ENCODE measurements around the gene RAB8A.
A peak's percentile ranks its signal among the peaks of the same experiment; 100 is the strongest.

Gene RAB8A
- 86.3 to 154 (median 121) reads per million in 17 experiments for total RNA-seq

DNA sequence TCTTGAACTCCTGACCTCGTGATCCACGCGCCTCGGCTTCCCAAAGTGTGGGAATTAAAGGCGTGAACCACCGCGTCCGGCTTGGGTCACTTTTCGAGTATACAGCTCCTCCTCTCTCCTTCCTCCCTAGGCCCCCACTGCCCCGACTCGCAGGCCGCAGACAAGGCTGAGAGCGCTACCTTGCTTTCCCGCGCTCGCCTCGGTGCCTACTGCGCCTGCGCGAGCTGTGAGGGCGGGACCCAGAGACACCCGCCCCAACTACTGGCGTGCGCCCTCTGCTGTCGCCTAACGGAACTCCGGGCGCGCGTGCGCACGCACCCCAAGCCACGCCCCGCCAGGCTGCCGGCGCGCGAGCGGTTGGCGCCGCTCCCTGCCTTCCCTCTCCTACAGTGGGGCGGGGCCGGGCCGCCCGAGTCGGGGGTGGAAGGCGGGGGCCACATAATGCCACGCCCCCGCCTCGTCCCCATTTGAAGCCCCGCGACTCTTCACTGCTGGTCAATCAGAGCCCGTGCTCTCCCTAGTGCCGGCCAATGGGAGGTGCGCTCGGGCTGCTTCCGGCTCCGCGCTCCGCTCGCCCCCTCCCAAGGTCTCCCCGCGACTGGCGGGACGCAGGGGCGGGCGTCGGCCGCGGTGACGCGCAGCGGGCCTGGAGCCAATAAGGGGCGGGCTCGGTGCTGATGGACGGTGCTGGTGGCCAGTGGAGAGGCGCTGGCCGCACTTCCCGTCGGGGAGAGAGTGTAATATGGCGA is at the start of gene RAB8A:
Gene RAB8A, plus strand, starts transcription at position 730 of the 749 bp plus-strand sequence. Its CDS starts 13 bp downstream, at position 743.
- peak; percentile 100 for DNase-seq

DNA sequence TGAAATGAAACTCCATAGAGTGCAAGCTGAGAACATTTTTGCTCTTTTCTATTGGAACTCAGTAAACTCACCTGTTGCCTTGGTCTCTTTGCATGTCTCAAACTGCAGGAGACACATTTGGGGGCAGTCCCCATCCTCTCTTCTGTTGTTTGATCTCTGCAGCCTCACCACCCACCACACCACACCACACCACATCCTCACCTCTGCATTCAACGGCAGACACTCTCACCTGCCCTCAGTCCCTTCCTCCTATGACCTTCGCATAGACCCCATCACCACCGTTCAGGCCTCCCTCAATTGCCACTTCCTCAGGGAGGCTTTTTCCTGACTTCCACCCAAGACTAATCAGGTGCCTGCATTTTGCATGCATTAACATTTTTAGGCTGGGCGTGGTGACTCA is 49.7 kb upstream of the RAB8A start:
- no peak for DNase-seq

DNA sequence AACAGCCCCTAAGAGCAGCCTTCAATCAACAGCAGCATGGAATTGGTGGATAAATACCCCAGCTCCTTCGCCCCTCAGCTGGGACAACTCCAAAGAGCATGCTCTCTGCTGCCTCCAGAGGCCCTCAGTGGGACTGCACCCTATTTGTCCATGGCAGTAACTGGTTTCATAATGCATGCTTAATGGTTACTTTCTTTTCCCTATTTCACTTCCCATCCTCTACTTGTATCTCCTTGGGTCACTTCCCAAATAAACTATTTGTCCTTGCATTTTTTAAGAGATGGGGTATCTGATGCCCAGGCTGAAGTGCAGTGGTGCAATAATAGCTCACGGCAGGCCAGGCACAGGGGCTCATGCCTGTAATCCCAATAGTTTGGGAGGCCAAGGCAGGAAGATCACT is 48.9 kb upstream of the RAB8A start:
- DNase-seq = peak; percentile 85 to 90 (median 90)

DNA sequence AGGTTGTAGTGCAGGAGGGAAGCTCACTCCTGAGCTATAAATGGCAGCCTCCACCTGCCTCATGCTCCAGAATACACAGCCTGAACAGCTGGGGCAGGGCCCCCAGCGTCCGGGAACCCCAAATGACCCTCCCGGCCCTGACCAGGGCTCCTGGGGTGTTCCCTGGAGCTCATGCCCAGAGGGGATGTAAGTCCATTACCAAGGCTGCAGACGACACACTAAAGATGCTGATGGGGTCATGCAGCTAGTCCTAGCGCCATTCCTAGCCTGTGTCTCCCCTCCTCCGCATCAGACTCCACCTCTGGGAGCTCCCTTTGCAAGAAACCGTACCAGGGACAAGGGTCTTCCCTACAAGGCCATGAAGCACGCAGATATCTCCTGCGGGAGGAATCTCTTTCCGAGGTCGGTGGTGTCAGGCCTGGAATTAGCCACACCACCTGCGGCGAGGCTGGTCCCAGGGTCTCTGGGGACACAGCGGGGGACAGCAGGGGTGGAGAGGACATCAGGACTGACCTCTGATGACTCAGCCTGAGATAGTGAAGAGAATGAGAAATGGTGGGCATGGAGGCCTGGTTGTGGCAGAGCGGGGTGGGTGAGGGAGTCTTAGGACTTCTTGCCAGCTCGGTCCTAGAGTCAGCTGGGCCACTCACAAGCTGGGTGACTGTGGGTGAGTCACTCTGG is 47.3 kb upstream of the RAB8A start:
- DNase-seq = peak in 3 of 4 experiments; percentile 26 to 48 (median 45)

DNA sequence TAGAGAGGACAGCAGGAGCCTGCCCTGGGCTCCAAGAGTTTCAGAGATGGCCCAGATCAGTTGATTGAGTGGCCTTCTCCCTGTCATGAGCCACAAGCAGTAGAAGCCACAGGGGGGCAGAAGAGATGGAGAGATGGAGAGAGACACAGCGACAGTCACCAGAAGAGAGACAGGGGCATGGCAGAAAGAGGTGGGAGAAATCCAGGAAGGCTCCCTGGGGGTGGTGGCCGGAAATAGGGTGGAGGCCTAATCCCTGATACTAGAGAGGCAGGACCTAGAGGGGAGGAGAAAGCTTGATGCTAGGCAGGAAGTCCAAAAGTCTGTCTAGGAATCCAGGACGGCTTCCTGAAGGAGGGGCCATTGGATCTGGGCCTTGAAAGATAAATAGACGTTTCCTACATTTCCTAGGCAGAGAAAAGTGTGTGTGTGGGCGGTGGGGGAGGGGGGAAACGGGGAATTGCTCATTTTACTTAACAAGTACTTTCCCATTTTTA is 45.0 kb upstream of the RAB8A start:
- DNase-seq = peak; percentile 54 to 74 (median 70)

DNA sequence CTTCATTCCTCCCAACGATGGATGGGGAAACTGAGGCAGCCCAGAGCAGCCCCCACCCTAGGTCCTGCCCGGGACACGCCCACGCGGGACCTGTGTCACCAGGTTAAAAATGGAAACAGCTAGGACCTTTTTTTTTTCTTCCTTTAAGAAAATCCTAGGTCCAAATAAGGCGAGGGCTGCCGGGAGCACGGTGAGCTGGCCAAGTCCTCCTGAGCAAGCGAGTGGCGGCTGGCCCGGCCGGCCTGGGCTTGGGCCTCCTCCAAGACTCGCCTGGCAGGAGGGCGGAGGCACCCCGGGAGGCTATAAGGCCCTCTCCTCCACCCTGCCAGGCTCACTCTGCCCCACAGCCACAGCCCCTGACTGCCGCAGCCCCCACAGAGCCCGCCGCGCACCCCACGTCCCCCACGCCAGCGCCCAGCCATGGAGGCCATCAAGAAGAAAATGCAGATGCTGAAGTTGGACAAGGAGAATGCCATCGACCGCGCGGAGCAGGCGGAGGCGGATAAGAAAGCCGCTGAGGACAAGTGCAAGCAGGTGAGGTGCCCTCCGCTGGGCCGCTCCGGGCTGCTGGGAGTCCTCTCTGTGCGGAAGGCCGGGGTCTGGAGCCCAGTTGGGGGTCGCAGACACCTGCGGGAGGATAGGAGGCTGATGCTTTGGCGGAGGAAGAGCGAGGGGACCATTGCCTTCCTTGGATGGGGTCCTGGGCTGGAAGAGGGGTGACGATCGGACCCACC is 44.3 kb upstream of the RAB8A start:
- DNase-seq = peak in 1 of 4 experiments; percentile 10

DNA sequence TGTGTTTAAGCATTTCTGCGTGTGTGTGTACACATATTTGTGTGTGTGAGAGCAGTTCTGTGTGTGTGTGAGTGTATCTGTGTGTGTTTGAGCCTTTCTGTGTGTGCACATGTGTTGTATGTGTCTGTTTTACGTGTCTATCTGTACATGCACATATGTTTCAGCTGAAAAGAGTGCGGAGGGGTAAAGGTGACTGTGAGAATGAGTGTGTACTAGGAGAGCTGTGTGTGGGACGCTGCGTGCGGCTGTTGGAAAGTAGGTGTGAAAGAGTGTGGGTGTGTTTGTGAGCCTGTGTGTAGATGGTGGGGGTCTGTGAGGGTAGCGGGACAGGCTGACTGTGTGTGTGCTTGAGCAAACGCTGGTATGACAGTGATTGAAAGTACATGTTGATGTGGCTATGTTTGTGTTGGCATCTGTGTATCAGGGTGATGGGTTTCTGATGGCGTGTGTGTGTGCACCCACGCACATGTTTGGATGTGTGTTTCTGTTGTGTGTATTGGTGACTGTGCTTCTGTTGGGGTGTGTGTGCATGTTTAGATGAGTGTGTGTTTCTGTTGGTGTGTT is 42.9 kb upstream of the RAB8A start:
- DNase-seq = no peak

DNA sequence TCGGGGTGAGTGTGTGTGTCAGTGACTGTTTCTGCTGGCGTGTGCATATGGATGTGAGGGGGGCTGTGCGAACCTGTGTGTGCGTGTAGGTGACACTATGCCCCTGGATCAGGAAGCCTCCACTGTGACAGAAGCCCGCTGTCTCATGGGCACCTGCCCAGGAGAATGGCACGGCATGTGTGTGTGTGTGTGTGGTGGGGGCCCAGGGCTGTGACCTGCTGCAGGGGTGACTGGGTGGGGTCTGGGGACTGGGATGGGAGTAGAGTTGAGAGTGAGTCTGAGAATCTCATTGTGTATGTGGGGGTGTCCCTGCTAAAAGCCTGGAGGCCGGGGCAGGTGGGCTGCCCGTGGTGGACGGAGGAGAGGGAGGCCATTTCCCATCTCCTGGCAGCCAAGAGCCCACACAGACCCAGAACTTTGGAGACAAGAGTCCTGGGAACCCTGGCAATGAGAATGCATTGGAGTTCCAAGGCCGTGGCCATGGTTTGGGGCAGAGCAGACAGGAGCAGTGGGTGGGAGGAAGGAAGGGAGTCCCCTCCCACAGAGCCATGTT is 41.8 kb upstream of the RAB8A start:
- no peak for DNase-seq

DNA sequence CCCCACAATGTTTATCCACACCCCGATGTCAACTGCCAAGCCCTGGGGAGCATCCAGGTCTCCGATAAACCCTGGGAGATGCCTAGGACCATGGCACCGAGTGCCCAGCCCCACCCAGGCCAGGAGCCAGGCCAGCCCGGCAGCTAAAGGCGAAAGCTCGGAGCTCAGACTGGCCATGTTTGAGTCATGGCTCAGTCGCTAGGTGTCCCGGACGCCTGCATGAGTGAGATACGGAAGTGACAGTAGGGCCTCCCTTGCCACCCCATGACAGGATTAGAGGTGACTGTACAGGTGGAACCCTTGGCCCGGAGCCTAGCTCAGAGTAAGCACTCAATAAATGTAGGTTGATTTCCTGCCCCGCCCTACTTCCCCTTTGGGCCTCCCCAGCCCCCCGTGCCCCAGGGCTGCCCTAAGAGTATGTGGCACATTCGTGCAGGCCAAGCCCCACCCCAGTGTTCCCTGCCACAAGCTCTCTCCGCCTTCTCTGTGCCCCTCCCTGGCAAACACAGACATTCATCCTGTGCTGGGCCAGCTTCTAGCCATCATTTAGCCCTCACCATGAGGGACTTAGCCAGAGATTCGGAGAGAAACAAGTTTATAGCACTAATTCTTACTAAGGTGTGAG is 41.2 kb upstream of the RAB8A start:
- peak; percentile 54 to 75 (median 66) for DNase-seq

DNA sequence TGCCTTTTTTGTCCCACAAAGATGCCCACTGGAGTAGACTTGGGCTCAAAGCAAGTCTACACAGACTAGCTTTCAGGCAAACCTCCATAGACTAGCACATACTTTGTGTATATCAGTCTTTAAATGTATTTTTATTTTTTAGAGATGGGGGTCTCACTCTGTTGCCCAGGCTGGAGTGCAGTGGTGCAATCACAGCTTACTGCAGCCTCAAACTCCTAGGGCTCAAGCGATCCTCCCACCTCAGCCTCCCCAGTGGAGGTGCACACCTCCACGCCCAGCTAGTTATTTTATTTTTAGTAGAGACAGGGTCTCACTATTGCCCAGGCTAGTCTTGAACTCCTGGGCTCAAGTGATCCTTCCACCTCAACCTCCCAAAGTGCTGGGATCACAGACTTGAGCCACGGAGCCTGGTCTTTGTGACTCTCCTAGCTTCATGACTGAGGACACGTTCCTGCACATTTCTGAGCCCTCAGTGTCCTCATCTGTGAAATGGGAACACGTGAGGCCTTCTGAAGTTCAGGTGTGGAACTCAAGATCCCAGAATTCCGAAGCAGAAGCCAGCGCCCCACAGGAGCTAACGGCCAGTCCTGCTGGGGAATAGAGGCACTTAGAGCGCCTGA is 40.5 kb upstream of the RAB8A start:
- DNase-seq = no peak

DNA sequence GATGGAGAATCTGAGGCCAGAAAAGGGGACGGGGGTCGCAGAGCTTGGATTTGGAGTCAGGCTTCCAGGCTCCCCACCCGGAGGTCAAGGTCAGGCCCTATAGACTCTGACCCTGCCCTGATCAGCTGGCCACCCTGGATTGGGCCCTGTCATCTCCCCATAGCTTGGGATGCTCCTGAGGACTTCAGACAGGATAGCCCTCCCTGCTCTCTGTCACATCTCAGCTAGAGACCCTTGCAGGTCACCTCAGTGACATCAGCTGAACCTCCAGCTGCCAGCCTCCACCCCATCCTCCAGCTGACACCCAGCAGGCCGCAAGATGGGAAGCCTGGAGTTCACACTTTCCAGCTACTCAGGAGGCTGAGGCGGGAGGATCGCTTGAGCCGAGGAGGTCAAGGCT is 38.2 kb upstream of the RAB8A start:
- no peak for DNase-seq

DNA sequence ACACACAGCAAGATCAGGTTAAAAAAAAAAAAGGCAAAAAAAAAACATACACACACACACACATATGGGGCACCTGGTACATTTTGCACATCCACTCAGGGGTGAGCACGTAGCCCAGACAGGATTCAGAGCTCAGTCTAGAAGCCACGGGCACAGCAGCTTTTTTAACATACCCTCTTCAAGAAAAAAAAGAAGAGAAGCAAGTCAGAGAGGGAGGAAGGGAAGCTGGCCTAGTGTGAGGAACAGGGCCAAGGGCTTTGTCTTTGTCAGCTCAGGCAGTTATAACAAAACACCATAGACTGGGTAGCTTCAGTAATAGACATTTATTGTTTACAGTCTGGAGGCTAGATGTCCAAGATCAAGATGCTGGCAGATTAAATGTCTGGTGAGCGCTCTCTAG is 37.7 kb upstream of the RAB8A start:
- peak in 3 of 4 experiments; percentile 48 to 56 (median 49) for DNase-seq

DNA sequence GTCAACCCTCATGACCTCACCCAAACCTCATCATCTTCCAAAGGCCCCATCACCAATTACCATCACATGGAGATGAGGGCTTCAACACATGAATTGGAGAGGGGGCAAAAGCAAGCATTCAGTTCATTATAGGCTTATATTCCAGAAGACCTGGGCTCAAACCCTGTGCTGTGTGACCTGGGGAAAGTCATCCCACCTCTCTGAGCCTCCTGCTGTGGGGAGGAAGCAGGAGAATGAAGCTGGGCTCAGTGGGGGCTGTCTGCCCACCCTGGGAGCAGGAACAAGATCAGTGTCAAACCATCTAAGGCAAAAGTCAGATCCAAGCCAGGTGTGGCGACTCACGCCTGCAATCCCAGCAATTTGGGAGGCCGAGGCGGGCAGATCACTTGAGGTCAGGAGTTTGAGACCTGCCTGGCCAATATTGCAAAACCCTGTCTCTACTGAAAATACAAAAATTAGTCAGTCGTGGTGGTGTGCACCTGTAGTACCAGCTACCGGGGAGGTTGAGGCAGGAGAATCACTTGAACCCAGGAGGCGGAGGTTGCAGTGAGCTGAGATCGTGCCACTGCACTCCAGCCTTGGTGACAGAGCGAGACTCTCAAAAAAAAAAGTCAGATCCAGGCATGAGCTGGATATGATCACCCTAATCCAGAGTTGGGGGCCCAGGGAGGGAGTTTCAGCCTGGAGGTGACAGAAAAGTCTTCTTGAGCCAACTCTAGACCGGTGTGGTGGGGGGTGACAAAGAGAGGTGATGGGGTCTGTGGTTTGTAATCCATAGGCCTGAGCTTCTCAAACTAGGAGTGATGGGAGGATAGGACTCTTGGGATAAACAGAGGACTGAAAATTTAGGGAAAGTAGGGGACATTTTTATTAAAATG is 37.0 kb upstream of the RAB8A start:
- peak in 1 of 4 experiments; percentile 1 for DNase-seq

DNA sequence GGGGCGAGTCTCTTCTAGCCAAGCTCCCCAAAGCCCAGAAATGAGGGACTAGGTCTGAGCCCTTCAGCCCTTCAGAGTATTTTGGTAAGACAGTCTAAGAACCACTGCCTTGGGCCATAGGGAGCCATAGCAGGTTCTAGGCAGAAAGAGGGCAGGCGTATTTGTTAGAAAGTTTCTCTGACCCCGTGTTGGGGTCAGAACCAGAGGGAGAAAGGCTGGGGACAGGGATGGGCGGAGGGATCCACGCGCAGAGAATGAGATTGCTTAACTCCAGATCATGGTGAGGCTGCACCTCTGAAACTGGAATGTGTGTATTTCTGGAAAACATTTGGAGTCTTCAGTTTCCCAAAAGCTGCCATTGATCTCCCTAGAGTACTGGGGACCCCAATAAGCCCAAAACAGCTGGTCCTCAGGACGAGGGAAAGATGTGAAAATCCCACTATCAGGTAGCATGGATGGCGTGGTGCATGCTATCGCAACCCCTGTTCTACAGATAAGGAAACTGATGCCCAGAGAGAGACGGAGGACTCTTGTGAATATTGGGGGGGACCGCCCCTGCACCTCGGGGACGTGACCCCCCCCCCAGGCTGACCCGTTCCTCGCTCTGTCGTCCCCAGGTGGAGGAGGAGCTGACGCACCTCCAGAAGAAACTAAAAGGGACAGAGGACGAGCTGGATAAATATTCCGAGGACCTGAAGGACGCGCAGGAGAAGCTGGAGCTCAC is 36.1 kb upstream of the RAB8A start:
- DNase-seq = peak in 1 of 4 experiments; percentile 33

DNA sequence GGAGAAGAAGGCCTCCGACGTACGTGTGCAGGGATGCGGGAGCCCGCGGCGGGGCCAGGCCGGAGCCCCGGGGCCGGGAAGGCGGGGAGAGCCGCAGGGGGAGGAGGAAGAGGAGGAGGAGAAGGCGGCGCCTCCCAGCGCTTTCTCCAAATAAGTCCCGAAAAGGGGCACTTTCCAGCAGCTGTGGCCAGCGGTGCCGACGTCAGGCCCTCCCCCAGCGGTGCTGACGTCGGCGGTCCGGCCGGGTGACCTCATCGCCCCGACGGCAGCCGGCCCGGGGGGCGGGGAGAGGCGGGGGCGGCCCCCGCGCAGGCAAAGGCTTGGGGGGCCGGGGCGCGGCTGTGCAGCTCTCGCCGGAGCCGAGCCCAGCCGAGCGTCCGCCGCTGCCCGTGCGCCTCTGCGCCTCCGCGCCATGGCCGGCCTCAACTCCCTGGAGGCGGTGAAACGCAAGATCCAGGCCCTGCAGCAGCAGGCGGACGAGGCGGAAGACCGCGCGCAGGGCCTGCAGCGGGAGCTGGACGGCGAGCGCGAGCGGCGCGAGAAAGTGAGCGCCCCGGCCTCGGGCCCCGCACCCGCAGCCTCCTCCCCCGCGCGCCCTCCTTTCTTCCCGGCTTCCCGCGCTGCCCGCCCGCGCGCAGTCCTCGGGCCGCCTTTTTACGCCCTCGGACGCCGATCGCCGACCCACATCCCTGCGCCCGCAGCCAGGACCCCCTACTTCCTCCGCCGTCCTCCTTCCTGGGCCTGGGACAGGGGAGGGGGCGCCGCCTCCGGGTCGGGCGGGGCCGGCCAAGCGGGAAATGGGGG is 35.3 kb upstream of the RAB8A start, which contains the start of gene TPM4:
Gene TPM4, plus strand, starts transcription at position 342 of the 804 bp plus-strand sequence. Its CDS starts 71 bp downstream, at position 413.
- DNase-seq = peak; percentile 97 to 98 (median 98)

DNA sequence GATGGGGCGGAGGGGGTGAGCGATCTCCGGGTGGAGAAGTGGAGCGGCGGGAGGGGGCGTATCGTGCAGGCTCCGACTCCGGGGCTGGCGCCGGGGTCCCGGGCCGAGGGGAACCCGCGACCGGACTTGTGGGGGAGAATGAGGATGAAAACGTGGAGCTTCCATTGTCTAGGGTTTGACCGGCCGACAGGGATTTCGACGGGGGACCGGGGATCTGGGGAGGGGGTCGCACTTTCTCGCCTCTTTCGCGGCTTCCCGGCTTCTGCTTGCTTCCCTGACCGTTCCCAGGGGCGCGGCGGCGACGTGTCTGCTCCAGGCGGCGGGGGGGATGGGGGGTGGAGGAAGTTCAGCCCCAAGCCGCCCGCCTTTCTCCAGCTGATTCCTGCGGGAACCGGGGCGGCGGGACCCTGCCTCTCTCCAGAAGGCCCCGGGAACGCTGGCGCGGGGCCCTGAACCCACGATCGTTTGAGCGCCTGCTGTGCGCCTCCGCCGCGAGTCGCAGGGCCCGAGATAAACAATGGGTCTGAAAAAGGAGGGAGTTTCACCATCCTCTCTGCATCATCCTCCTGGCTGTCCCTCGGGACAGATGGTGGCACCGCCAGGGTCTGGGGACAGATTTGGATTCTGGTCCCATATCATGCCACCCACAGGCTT is 34.6 kb upstream of the RAB8A start:
- peak; percentile 53 to 81 (median 66) for DNase-seq

DNA sequence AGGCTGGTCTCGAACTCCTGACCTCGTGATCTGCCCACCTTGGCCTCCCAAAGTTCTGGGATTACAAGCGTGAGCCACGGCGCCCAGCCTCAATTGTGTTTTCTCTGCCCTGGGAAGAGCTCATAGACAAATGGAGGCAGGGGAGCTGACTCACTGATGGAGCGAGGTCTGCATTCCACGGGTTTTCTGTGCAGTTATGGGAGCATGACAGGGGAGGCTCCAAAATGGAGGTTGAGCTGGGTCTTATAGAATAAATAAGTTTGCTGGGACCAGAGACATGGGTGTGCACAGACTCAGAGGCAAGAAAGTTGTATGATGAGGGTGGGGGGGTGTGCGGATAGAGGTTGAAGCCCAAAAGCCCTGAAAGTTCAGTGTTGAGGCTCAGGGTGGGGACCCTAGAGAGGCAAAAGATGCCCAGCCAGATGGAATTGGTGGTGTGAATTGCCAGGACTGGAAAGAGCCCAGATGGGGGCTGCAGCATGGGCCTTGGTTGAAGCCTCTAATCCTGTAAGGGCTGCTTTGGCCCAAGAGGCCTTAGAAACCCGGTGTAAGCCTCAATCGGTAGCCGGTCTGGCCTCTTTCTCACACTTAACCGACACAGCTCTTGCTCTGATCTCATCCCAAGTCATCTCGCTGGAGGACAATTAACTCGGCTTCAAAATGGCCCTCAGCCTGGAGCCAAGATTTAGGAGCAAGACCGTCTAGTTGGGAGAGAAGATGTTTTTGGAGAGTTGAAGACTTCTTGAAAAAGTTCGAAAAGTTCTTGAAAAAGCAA is 33.5 kb upstream of the RAB8A start:
- DNase-seq = peak; percentile 42 to 53 (median 50)

Data from suppressor macrophage (primary cell).